ENCODE data around the gene CXCR3.
"Not testable (repeated sequence)": the region's sequence is repeated elsewhere in the genome, so short reads cannot be mapped to it uniquely, and the experiment has no call there.

The CXCR3 gene

DNA sequence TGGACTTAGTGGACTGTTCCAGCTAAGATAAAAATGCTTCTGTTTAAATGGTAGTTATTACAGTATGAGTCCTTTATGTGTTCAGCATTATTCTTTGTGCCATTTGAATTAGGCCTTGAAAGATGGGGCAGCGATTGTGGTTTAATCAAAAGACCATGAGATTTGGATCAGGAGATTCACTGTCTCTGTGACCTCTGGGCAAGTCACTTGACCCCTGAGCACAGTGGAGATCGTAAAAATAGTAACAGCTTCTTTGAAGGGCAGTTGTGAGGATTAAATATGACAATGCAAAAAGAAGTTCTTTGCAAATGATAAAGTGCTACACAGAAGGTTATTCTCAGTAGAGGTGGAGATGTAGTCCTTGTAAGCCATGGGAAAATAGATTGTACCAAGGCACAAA, 10.8 kb downstream of the CXCR3 start:
- DNase-seq = no peak

DNA sequence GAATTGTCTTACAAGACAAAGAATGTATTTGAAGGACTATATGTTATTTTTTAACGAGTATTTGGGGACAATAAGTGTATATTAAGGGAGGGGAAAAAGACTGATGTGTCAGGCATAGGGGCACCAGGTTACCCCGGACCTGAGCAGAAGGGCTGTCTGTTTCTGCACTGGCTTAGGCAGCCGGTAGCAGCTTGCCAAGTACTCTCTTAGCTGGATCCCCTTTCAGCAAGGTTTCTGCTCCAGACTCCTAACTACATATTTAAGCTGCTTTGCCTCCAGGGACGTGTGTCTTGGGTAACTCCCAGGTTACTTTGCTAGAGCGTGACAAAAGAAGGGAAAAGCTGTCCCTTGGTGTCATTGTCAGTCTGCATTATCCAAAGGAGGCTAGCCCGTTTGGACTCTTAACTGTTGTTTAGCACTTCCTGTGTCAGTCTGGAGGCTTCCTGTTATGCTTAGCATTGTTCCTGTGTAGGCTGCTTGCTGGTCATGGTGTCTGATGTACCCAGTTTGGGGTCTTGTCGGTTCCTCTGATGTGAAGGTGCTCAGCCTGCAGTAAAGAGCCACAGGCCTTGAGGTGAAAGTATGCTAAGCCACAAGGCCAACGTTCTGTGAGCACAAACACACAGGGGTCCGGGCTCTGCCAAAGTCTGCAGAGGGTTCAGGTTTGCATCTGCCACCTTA, 11.6 kb downstream of the CXCR3 start:
- DNase-seq = no peak

DNA sequence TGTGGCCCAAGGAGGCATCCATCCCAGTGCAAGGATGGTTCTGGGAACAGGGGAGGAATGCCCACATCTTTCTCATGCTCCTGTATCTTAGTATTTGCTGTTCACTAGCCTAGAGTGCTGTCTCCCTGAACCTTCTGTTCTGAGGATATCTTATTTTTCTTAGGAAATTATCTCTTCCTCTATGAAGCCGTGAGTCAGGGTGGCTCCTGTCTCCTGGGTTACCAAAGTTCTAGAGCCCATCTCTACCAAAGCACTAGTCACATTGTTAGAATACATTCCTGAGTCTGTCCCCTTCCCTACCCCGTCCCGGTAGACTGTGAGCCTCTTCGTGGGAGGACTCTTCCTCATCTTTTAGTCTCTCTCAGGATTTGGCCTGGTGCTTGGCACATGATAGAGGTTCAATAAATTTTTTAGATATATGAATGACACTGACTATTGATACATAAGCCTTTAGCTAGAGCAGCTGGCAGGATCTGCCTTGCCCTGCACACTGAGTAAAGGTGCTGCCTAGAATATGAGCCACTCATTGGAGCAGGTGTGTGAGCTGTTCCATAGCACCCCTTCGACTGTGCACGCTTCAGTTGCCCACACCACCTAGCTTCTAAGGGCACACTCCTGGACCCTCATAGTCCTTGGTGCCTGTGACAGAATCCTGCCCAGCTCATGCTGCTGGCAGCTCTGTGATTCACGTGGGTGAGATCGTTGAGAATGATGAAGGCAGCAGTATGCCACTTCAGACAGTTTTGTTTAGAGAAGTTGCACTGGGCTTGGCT, 13.3 kb downstream of the CXCR3 start:
- no peak for DNase-seq

DNA sequence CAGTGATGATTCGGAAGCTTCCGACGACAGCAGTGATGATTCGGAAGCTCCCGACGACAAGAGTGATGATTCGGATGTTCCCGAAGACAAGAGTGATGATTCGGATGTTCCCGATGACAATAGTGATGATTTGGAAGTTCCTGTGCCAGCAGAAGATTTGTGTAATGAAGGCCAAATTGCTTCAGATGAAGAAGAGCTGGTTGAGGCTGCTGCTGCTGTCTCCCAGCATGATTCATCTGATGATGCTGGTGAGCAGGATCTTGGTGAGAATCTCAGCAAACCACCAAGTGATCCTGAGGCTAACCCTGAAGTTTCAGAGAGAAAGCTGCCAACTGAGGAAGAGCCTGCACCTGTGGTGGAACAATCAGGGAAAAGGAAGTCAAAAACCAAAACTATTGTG, 14.2 kb downstream of the CXCR3 start:
- no peak for DNase-seq

DNA sequence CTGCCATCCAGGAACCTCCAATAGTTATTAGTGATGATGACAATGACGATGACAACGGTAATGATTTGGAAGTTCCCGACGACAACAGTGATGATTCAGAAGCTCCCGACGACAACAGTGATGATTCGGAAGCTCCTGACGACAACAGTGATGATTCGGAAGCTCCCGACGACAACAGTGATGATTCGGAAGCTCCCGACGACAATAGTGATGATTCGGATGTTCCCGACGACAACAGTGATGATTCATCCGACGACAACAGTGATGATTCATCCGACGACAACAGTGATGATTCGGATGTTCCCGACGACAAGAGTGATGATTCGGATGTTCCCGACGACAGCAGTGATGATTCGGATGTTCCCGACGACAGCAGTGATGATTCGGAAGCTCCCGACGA, 14.7 kb downstream of the CXCR3 start:
- no peak for DNase-seq

DNA sequence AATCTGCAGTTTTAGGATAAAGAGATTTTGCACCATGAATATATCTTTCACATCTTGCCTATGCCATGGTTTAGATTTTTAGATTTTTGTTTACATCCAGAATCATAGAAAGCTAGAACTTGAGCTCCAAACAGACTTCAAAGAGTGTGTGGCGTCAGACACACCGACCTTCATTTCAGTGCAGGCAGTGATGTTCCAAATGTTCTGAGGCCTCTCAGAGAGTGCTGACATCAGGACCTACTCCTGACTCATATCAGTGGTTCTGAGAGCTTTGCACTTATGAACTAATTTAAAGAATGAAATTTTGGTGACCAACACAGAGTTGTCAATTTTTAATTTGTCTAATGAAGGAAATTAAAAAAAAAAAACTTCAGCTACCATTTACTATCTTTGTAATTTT, 18.3 kb downstream of the CXCR3 start:
- no peak for DNase-seq

DNA sequence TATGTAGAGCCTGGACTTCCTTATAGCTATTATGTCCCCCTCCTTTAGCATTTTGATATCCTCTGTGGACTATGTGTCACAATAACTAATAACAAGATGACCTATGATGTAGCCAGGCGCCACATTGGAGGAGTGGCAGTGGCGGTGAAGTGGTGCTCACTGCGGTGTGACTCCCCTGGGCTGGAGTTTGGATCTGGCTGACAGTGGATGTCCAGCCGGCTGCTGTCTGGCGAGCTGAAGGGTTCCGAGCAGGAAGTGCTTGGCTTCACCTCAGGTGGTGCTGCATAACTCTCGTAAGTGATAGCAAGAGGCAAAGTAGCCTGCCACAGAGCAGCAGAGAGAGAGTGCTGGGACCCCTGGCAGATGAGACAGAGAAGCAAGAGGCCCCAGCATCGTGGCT, 25.1 kb downstream of the CXCR3 start:
- not testable (repeated sequence) for DNase-seq

DNA sequence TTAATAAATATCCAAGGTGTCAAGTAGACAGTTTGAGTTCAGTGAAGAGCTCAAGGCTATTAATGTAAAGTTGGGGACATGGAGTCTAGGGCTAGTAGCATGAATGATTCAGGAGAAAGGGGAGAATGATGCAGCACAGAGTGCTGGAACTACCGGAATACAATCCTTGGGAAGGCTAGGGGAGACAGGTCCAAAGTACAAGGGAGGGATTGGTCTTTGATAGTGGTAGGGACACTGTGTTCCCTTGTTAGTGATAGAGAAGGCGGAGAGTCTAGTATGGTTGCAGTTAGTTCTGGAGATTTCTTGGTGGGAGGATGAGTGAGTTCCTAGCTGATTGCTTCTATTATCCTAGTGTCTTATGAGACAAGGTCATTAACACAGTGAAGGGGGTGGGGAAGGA, 31.4 kb downstream of the CXCR3 start:
- no peak for DNase-seq

DNA sequence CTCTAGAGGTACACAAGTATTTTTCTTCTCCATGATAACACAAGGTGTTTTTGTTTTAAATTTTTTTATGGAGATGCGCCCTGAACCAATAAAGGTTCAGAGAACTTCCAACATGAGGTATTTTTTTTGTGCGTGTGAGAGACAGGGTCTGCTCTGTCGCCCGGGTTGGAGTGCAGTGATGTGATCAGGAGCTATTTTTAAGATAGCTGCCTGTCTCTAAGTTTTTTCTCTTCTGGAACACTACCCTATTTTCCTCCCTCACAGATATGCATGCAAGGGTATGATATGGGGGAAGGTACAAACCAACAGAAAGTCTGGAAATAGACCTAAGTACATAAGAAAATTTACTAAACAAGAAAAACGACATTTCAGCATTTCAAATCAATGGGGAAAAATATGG, 37.1 kb downstream of the CXCR3 start:
- DNase-seq = no peak

DNA sequence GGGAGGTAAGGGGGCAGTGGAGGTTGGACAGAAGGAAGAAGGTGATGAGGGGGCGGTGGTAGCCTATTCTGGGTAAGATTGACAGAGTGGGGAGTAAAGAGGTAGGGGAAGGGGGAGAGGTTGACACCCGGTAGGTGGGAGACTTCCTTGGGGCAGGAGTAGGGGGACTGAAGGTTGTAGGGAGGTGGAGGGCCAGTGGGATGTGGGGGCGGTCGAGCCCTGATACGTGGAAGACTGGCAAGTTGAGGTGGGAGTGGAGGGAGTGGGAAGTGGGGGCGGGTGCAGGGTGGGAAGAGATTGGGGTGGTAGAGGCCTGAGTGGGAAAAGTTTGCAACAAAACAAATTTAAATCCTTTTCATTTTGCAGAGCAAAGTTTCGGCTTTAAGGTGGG, 38.3 kb downstream of the CXCR3 start:
- DNase-seq = no peak

DNA sequence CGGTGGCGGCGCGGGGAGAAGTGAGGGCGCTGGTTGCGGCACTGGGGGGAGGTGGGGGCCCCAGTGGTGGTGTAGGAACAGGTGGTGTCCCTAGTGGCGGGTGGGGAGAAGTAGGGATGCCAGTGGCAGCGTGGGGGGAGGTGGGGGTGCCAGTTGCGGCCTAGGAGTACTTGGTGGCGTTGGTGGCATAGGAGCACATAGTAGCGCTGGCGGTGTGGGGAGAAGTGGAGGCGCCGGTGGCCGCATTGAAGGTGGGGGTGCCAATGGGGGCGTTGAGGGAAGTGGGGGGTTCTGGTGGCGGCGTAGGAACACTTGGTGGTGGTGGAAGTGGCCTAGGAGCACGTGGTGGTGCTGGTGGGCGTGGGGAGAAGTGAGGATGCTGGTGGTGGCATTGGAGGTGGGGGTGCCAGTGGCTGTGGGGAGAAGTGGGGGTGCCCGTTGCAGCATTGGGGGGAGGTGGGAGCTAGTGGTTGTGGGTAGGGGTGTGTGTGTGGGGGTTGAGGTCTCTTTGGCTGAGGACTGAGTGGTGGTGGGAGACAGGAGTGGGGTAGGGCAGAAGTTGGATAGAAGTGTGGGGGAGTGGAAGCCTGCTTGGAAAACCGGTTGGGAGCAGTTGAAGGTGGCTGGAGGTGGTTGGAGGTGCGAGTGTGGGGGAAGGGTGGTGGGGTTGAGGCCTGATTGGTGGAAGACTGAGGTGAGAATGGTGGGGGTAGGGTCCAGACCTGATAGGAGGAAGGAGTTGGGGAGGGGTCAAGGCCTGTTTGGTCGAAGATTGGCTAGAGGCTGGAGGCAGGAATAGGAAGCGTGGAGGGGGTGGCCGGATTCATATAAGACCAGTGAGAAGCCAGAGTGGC, 38.9 kb downstream of the CXCR3 start:
- no peak for DNase-seq

DNA sequence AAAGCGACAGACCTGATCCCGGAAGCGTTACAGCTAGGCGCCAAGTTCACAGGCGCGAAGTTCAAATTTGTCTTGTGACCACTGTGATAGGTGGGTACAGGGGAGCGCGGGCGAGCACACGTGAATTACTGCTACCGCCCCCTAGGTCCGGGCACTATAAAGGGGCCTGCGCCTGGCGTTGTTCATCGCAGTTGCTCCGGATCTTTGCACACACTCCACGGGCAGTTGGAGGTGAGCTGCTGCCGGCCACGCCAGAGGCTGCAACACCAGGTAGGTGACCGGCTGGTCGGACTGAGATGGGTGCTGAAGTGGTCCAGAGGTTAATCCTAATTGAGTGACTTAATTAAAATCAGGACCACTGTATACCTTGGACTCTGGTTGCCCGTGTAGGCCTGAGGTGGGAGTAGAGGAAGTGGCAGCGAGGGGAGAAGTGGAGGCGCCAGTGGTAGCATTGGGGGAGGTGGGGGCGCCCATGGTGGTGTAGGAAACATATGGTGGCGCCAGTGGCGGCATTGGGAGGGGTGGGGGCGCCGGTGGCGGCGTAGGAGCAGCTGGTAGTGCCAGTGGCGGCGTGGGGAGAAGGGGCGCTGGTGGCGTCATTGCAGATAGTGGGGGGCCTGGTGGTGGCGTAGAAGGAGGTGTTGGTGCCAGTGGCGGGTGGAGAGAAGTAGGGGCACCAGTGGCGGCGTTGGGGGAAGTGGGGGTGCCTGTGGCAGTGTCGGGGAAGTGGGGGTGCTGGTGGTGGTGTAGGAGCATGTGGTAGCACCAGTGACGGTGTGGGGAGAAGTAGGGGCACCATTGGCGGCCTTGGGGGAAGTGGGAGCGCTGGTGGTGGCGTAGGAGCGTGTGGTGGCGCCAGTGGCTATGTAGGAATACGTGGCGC, 39.8 kb downstream of the CXCR3 start, which contains the start of gene GCNA:
GCNA (plus strand) TSS at position 185 of the 883 bp plus-strand sequence. CDS start 2,385 bp downstream, outside the sequence.
- no peak for DNase-seq

DNA sequence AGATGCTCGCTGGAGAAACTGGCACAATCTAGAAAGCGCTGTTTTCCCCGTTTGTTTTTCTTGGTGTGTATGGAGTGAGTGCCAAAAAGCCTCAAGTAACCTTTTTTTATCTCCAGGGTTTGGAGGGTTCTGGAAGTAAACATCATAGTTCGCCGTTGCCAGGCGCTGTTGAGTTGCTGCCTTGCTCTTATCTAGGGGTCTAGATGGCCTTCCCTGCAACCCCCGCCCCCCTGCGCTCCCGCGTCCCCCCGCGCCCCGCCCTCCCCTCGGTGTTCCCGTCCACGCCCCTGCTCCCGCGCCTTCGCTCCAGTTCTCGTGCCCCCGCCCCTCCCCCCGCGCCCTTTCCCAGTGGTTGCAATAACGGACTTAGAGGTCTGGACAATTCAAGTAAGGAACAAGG, 40.6 kb downstream of the CXCR3 start:
- DNase-seq = no peak

DNA sequence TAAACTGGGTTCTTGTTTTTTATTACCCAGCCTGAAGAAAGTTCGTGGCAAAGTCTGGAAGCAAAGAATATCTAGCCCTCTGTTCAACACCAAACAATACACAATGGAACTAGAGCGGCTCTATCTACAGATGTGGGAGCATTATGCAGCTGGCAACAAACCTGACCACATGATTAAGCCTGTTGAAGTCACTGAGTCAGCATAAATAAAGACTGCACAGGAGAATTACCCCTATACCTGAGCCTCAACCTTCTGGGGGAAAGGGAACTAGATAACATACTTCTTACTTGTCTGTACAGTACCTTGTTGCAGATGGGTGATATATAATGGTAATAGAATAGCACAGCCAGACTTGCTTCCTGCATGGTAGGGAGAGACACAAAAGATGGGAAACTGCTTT, 44.7 kb downstream of the CXCR3 start:
- DNase-seq = no peak

DNA sequence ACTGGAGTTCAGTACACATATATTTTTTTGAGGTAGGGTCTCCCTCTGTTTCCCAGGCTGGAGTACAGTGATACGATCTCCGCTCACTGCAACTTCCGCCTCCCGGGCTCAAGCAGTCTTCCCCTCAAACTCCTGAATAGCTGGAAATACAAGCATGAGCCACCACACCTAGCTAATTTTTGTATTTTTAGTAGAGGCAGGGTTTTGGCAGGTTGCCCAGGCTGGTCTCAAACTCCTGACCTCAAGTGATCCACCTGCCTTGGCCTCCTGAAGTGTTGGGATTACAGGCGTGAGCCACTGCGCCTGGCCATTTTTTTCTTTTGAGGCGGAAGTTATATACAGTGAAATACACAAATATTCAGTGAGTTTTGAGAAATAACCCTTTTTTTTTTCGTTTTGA, 46.9 kb downstream of the CXCR3 start:
- not testable (repeated sequence) for DNase-seq
